Stimulated activated CD4-positive, alpha-beta T cell treated with anti-CD3 and anti-CD28 coated beads, Interleukin-2, amount 100 ng/mL, for 4 hours (primary cell): Measurements from ENCODE around the gene GUCY1B1.

ENCODE experiments used
- DNase-seq: peaks from one replicate; pipeline ENCODE4 v3.0.0-alpha.2; 2020; ENCODE audit warnings: low read depth

The GUCY1B1 gene

GRCh38 chr4:155799794-155800123 lies 40.9 kb downstream of the GUCY1B1 start:
- DNase-seq = no peak

GRCh38 chr4:155800685-155801343 lies 42.0 kb downstream of the GUCY1B1 start:
- DNase-seq = no peak

- DNase-seq = no peak
These were observed 43.6 kb downstream of the GUCY1B1 start for GRCh38 chr4:155802190-155802959.

- no peak for DNase-seq
These were observed 46.2 kb downstream of the GUCY1B1 start for GRCh38 chr4:155805016-155805415.

GRCh38 chr4:155807021-155807420 lies 48.2 kb downstream of the GUCY1B1 start:
- no peak for DNase-seq

GRCh38 chr4:155809835-155810234 lies 51.0 kb downstream of the GUCY1B1 start:
- no peak for DNase-seq

GRCh38 chr4:155811083-155811482 lies 52.3 kb downstream of the GUCY1B1 start:
- DNase-seq = no peak

- DNase-seq = no peak
These were observed 59.8 kb downstream of the GUCY1B1 start for GRCh38 chr4:155818639-155819038.

GRCh38 chr4:155819066-155819465 lies 60.2 kb downstream of the GUCY1B1 start:
- no peak for DNase-seq

GRCh38 chr4:155820887-155821518 lies 62.2 kb downstream of the GUCY1B1 start:
- no peak for DNase-seq

GRCh38 chr4:155822572-155822971 lies 63.8 kb downstream of the GUCY1B1 start:
- no peak for DNase-seq

- DNase-seq = no peak
These were observed 69.8 kb downstream of the GUCY1B1 start for GRCh38 chr4:155828628-155829027.

GRCh38 chr4:155832664-155833063 lies 73.8 kb downstream of the GUCY1B1 start:
- DNase-seq = no peak

- DNase-seq = no peak
These were observed 78.5 kb downstream of the GUCY1B1 start for GRCh38 chr4:155837203-155837796.

GRCh38 chr4:155842080-155842479 lies 83.3 kb downstream of the GUCY1B1 start:
- no peak for DNase-seq

GRCh38 chr4:155846929-155847328 lies 88.1 kb downstream of the GUCY1B1 start:
- DNase-seq = no peak

GRCh38 chr4:155849042-155849441 lies 90.2 kb downstream of the GUCY1B1 start:
- no peak for DNase-seq

- no peak for DNase-seq
These were observed 94.4 kb downstream of the GUCY1B1 start for GRCh38 chr4:155853189-155853588.

GRCh38 chr4:155854582-155855226 lies 95.9 kb downstream of the GUCY1B1 start:
- DNase-seq = no peak

GRCh38 chr4:155855897-155856296 lies 97.1 kb downstream of the GUCY1B1 start:
- DNase-seq = no peak
